Activated CD4-positive, alpha-beta T cell treated with anti-CD3 and anti-CD28 coated beads for 36 hours (primary cell): ENCODE measurements around the gene DSTN. TPM values are rescaled to one million over a fixed set of nuclear protein-coding genes. Genes with fewer than 3 reads are reported as not detected.
"Not testable (repeated sequence)": the region's sequence is repeated elsewhere in the genome, so short reads cannot be mapped to it uniquely, and the experiment has no call there.

Source experiments
- ATAC-seq: fragments of 200-7000 bp; cut with Tn5 transposase; one replicate; pipeline ENCODE4 v1.10.0; 2021; ENCODE audit warnings: mild to moderate bottlenecking, moderate library complexity
- CTCF ChIA-PET: fragments of 350-600 bp; sonication (Branson Sonifier 250); formaldehyde crosslinking; loops from one replicate; lab custom pipeline; 2021; ENCODE audit warnings: antibody characterized with exemption; lab: Charles Lee
- POLR2A ChIA-PET: fragments of 350-600 bp; sonication (Branson Sonifier 250); formaldehyde crosslinking; loops from one replicate; lab custom pipeline; 2021; ENCODE audit warnings: antibody characterized with exemption, inconsistent platforms; lab: Charles Lee
- DNase-seq: peaks from one replicate; pipeline ENCODE4 v3.0.0-alpha.2; 2020
- H3K27ac Mint-ChIP-seq: one replicate; pipeline ENCODE4 v1.8.0; 2021; ENCODE audit warnings: mixed read lengths
- H3K27me3 Mint-ChIP-seq: one replicate; pipeline ENCODE4 v1.8.0; 2021; ENCODE audit warnings: mixed read lengths
- H3K36me3 Mint-ChIP-seq: one replicate; pipeline ENCODE4 v1.8.0; 2021; ENCODE audit warnings: low read depth, mixed read lengths
- H3K4me1 Mint-ChIP-seq: one replicate; pipeline ENCODE4 v1.8.0; 2021; ENCODE audit warnings: mixed read lengths
- H3K4me3 Mint-ChIP-seq: one replicate; pipeline ENCODE4 v1.8.0; 2021; ENCODE audit warnings: mild to moderate bottlenecking, moderate library complexity, mixed read lengths
- H3K9me3 Mint-ChIP-seq: one replicate; pipeline ENCODE4 v1.8.0; 2021; ENCODE audit warnings: low read depth, mixed read lengths
- intact Hi-C, 2 experiments: fragments of 100-400 bp; cut with DNase I in 1 of 2; cut with micrococcal nuclease in 1 of 2; formaldehyde crosslinking; loops; one replicate each; pipeline versions ENCODE4 v1.14.2 to v1.15.1; 2022 to 2024; cut with DNase I, micrococcal nuclease
- total RNA-seq, 2 experiments: library from RNA; stranded (reverse); gene quantifications; one replicate each; pipeline ENCODE4 v1.2.3, GENCODE V29; 2021

The DSTN gene
- total RNA-seq, 2 experiments from 2014 or later, result 66.2 to 68.4 TPM

DNA sequence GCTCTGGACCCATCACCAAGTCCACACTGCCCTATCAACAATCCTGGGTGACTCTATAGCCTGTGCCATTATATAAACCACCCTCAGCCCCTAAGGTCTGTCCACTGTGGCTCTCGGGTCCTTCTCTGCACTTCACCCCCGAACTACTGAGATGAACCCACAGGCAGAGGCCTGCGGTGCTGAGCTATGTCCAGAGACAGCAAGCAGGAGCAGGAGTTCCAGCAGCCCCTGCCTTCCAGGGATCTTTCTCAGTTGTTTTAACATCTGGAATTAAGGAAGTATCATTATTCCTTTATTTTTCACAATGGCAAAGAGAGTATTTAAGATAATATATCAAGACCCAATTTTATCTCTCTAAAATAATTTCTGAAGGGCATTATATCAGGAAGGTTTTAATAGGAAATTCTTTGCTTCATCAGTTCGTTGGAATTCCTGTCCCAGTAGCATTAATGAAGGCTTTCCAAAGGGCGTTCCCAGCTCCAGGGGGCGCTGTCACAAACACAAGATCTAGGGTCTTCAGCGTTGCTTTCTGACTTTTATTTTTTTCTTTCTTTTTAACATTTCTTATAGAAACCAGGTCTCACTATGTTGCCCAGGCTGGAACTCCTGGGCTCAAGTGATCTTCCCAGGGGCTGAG is 84.9 kb downstream of the DSTN start:
- DNase-seq (peak; percentile 33), ATAC-seq (no peak)
- POLR2A ChIA-PET, result no interaction called here
- intact Hi-C loops, result loop anchor here in 1 of 2 experiments (10.0 kb wide), 1 partner anchor 850 kb away; no protein-coding TSS in a partner anchor
- CTCF ChIA-PET, result interaction anchor here (0.6 to 1.6 kb wide), 5 partner anchors 8 to 149 kb away, joined by 3 to 4 read pairs (median 3); no protein-coding TSS in a partner anchor
- Mint-ChIP-seq H3K9me3 (peaks cover 2% of the 10 kb centered on the region), H3K27ac (no peak overlapping the region), H3K36me3 (peaks cover 17% of the 10 kb centered on the region), H3K27me3 (no peaks in the 10 kb centered on the region), H3K4me3 (no peak overlapping the region), H3K4me1 (peaks cover 5% of the 10 kb centered on the region)

DNA sequence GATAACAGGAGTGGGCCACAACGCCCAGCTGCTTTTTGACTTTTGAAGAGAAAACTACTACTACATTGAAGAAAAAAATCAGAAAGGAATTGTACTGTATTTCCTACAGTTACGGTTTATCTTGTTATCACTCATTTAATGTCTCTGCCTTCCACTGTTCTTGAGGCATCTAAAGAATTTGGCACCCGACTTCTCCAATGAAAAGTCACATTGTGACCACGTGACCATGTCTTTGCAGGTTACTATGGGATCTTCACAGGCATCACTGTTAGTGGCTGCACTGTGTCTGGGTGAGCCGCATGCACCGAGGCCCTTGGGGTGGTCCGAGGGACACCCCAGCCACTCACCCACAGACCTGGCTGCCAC is 85.4 kb downstream of the DSTN start:
- Mint-ChIP-seq H3K9me3 (peaks cover 2% of the 10 kb centered on the region), H3K4me1 (peaks cover 5% of the 10 kb centered on the region), H3K36me3 (peaks cover 22% of the 10 kb centered on the region), H3K27me3 (no peaks in the 10 kb centered on the region), H3K4me3 (no peak overlapping the region), H3K27ac (no peak overlapping the region)
- ChIA-PET POLR2A (no interaction called here), CTCF (interaction anchor here (0.7 to 1.6 kb wide), 4 partner anchors 11 to 150 kb away, joined by 3 to 4 read pairs (median 3); no protein-coding TSS in a partner anchor)
- no peak for ATAC-seq
- intact Hi-C loops, result loop anchor here in 1 of 2 experiments (10.0 kb wide), 1 partner anchor 850 kb away; no protein-coding TSS in a partner anchor
- DNase-seq, result no peak

DNA sequence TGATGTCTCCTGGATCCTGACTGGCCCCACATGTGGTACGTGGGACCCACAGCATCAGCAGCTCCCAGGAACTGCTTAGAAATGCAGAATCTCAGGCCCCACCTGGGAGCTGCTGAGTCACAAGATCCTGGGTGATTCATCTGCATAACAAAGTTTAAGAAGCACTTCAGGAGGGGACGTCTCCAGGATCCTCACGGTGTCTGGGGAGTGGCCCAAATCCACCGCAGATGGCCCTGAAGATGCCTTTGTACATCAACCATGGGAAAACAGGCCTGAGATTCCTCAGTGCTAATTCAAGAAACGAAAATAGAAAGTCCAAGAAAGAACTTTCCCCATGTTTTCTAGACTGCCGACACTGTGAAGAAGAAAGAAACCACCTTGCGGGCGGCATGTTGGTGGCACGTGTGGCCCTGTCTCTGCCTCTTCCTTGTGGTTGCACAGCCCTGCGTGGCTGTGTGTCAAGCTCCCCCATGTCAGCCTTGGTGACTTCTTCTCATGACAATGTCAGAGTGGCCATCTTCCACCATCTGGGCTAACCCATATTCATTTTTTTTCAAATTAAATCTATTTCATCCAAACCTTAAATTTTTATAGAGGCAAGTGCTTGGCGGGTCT is 86.1 kb downstream of the DSTN start:
- intact Hi-C loops, result loop anchor here in 1 of 2 experiments (10.0 kb wide), 1 partner anchor 851 kb away; no protein-coding TSS in a partner anchor
- Mint-ChIP-seq H3K9me3 (peaks cover 2% of the 10 kb centered on the region), H3K4me1 (peaks cover 5% of the 10 kb centered on the region), H3K27me3 (no peaks in the 10 kb centered on the region), H3K36me3 (peaks cover 25% of the 10 kb centered on the region), H3K4me3 (no peak overlapping the region), H3K27ac (no peak overlapping the region)
- ATAC-seq, result no peak
- ChIA-PET CTCF (interaction anchor here (0.7 to 1.6 kb wide), 2 partner anchors 11 to 151 kb away, joined by 3 to 4 read pairs; no protein-coding TSS in a partner anchor), POLR2A (no interaction called here)
- peak; percentile 11 for DNase-seq

DNA sequence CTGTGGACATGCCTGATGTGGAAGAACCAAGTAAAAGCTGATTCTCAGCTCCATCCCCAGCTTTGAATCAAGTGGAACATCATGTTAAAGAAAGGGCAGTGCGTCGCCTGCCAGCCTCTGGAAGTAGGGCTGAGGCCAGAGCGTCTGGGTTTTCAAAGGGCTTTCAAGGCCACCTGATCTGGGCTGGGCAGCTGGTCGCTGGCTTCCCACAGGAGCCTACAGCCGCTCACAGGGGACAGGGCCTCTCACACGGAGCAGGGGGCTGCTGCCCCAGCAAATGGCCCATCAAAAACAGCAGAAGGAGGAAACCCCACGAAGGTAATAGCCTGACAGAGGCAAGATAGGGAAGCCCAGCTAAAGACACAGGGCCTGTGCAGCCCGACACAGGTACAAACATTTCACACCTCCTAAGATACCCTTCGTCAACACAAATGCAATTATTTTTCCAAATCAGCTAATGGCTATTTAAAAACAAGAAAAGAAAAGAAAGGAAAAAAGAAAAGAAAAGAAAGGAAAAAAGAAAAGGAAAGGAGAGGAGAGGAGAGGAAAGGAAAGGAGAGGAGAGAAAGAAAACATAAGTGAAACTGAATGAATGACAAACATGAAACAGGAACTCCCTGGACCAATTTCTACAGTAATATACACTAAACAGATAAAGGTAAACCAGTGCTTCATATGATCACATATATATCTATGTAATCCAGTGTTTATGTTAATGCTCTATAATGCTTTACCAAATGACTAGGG is 87.4 kb downstream of the DSTN start:
- no peak for DNase-seq
- CTCF ChIA-PET, result interaction anchor here (1.0 kb wide), 3 partner anchors 9 to 242 kb away, joined by 3 to 5 read pairs (median 3); no protein-coding TSS in a partner anchor
- Mint-ChIP-seq H3K36me3 (peaks cover 25% of the 10 kb centered on the region), H3K4me3 (no peak overlapping the region), H3K4me1 (peaks cover 6% of the 10 kb centered on the region), H3K9me3 (peaks cover 2% of the 10 kb centered on the region), H3K27ac (no peak overlapping the region), H3K27me3 (no peaks in the 10 kb centered on the region)
- intact Hi-C loops, result loop anchor here in 1 of 2 experiments (10.0 kb wide), 1 partner anchor 852 kb away; no protein-coding TSS in a partner anchor
- POLR2A ChIA-PET, result no interaction called here
- no peak for ATAC-seq

DNA sequence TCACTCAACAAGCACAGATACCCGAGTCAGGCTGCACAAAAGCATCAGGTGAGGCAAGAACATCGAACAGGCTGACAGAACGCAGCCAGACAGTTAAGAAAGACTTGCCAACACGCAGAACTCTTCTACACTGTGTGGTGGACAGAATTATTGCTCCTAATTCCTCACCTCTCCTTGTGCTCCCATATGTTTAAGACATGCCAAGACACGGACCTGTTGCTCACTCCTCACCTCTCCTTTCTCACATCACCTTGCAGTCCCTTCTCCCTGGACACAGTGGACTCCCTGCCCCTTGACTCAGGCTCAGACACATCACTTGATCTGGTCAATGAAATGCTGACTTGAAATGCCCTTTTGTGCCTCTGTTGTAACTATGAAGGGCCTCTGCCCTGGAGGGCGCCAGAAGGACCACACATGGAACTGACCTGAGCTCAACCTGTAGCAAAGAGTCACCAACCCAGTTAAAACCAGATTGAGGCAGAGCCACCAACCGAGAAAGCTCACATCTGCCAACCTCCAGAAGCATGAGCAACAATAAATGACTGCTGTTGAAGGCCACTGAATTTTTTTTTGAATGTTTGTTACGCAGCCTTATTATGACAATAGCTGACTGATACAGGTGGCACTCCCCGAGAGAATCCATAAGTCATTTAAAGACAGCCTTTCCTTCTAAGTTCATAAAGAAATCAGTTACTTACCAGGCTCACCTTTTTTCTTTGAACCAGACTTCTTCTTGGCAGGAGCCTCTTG is 88.2 kb downstream of the DSTN start:
- DNase-seq (no peak), ATAC-seq (no peak)
- Mint-ChIP-seq H3K9me3 (peaks cover 2% of the 10 kb centered on the region), H3K27ac (no peak overlapping the region), H3K4me1 (peaks cover 11% of the 10 kb centered on the region), H3K36me3 (peaks cover 25% of the 10 kb centered on the region), H3K4me3 (no peak overlapping the region), H3K27me3 (no peaks in the 10 kb centered on the region)
- POLR2A ChIA-PET, result no interaction called here
- intact Hi-C loops, result loop anchor here in 1 of 2 experiments (10.0 kb wide), 1 partner anchor 853 kb away; no protein-coding TSS in a partner anchor
- CTCF ChIA-PET, result interaction anchor here (0.7 to 1.0 kb wide), 4 partner anchors 8 to 112 kb away, joined by 3 to 5 read pairs (median 4); no protein-coding TSS in a partner anchor

DNA sequence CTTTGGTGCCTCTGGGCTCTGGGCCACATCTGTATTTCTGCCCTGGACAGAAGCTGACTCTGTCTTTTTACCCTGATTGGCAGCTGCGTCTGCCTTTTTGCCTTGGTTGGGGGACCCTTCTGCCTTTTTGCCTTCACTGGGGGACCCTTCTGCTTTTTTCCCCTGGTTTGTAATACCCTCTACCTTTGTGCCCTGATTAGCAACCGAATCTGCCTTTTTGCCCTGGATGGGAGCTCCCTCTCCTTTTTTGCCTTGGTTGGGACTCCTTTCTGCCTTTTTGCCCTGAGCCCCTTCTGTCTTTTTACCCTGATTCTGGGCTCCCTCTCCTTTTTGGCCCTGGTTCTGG is 88.7 kb downstream of the DSTN start:
- CTCF ChIA-PET, result interaction anchor here (0.7 to 1.0 kb wide), 2 partner anchors 32 to 112 kb away, joined by 4 read pairs; no protein-coding TSS in a partner anchor
- H3K4me3 Mint-ChIP-seq, result no peak overlapping the region
- H3K27me3 Mint-ChIP-seq, result no peaks in the 10 kb centered on the region
- H3K4me1 Mint-ChIP-seq, result peaks cover 14% of the 10 kb centered on the region
- H3K36me3 Mint-ChIP-seq, result peaks cover 25% of the 10 kb centered on the region
- POLR2A ChIA-PET, result interaction anchor here (0.6 kb wide), 1 partner anchor 19 kb away, joined by 3 read pairs; no protein-coding TSS in a partner anchor
- H3K27ac Mint-ChIP-seq, result no peak overlapping the region
- no peak for ATAC-seq
- intact Hi-C loops, result loop anchor here in 1 of 2 experiments (10.0 kb wide), 1 partner anchor 854 kb away; no protein-coding TSS in a partner anchor
- peaks cover 2% of the 10 kb centered on the region for H3K9me3 Mint-ChIP-seq
- no peak for DNase-seq

DNA sequence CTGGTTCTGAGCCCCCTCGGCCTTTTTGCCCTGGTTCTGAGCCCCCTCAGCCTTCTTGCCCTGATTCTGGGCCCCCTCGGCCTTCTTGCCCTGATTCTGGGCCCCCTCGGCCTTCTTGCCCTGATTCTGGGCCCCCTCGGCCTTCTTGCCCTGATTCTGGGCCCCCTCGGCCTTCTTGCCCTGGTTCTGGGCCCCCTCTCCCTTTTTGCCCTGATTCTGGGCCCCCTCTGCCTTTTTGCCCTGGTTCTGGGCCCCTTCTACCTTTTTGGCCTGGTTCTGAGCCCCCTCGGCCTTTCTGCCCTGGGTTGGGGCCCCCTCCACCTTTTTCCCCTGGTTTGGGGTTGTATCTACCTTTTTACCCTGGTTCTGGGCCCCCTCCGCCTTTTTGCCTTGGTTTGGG is 89.5 kb downstream of the DSTN start:
- CTCF ChIA-PET, result interaction anchor here (1.0 kb wide), 1 partner anchor 111 kb away, joined by 4 read pairs; no protein-coding TSS in a partner anchor
- not testable (repeated sequence) for DNase-seq, H3K27ac Mint-ChIP-seq, H3K27me3 Mint-ChIP-seq, ATAC-seq, H3K9me3 Mint-ChIP-seq, H3K4me3 Mint-ChIP-seq
- Mint-ChIP-seq H3K4me1 (peaks cover 22% of the 10 kb centered on the region), H3K36me3 (peaks cover 25% of the 10 kb centered on the region)
- POLR2A ChIA-PET, result interaction anchor here (0.6 kb wide), 1 partner anchor 18 kb away, joined by 3 read pairs; no protein-coding TSS in a partner anchor
- intact Hi-C loops, result loop anchor here in 1 of 2 experiments (10.0 kb wide), 1 partner anchor 855 kb away; no protein-coding TSS in a partner anchor

Other genes starting within 250 kb of the DSTN start
- under 1 TPM; 0.12 to 0.23 TPM for gene BFSP1, start 38.7 kb upstream of the DSTN start, total RNA-seq
- 10 to 100 TPM; 21.1 to 24.9 TPM for gene RRBP1, start 112.2 kb downstream of the DSTN start, total RNA-seq
- not detected for gene BANF2, start 129.9 kb downstream of the DSTN start, total RNA-seq